HG02981 (cell line): ENCODE results near the gene TK1.
"Not testable (repeated sequence)": the region's sequence is repeated elsewhere in the genome, so short reads cannot be mapped to it uniquely, and the experiment has no call there.

Experiments
- ATAC-seq: cut with Tn5 transposase; IDR thresholded peaks from one replicate; pipeline ENCODE4 v1.9.1; 2021; ENCODE audit warnings: mild to moderate bottlenecking, moderate library complexity; ENCODE audit not compliant: unreplicated experiment

The TK1 gene

DNA sequence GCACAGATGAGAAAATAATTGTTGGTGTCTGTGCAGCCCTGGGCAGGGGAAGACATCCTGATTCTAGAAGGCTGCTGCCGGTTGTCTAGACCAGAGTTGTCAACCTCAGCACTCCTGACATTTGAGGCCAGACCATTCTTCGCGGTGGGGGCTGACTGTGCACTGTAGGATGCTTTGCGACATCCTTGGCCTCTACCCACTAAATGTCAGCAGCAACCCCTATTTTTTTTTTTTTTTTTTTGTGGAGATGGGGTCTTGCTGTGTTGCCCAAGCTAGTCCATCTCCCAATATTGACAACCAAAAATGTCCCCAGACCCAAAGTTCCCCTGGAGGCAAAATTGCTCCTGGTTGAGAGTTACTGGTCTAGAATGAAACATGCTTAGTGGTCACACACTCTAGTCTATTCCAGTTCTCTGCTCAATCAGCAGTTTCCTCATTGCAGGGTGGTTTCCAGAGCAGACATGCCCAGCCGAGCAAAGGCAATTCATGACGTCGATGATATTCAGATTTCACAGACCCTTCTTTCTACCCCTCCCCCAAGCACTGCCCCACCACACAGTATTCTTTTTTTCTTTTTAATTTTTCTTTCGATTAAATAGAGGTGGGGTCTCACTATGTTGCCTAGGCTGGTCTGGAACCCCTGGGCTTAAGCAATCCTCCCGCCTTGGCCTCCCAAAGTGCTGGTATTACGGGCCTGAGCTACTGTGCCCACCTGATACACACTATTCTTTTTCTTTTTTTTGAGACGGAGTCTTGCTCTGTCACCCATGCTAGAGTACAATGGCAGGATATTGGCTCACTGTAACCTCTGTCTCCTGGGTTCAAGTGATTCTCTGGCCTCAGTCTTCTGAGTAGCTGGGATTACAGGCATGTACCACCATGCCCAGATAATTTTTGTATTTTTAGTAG, 31.7 kb downstream of the TK1 start:
- peak; percentile 62 for ATAC-seq

DNA sequence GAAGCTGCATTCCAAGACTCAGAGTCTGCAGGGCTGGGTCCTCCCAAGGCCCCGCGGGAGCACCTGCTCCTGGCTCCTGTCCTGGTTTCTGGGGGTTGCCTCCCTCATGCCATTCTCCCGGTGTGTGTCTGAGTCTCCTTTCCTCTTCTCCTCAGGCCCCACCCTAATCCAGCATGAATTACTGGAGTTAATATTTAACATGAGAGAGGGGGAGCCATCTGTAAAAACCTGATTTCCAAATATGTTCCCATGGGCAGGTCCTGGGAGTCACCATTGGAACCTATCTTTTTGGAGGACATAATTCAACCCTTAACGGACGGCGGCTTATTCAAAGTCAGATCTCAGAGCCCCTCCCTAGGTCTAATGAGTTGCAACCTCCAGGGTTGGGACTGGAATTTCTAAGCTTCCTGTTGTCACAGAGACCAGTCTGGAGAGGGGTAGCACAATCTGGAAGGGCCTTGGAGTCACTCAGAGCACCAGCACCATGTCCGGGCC, 35.3 kb downstream of the TK1 start:
- ATAC-seq = no peak

DNA sequence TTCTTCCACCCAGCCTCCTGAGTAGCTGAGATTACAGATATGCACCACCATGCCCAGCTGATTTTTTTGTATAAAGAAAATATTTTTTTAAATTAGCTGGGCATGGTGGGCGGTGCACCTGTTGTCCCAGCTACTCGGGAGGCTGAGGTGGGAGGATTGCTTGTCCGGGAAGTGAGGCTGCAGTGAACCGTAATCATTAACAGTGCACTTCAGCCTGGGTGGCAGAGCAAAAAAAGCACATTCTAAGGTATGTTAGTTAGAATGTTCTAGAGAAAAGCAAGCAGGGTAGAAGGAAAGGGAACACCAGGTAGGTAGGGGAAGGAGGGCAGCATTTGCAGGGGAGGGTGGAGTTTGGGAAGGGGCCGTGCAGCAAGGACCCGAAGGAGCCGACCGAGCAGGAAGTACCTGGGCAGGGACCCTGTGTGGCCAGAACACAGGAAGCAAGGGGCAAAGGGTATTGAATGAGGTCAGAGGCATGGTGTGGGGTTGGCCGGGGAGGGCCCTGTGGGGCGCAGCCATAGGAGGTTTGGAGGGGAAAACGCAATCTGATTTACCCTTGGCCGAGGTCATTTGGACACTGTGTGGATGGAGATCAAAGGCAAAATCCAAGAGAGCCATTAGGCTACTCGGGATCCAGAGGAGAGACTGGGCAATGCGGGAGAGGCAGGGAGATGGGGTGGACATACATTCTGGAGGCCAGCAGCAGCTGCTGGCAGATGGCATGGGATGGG, 38.4 kb downstream of the TK1 start:
- no peak for ATAC-seq

DNA sequence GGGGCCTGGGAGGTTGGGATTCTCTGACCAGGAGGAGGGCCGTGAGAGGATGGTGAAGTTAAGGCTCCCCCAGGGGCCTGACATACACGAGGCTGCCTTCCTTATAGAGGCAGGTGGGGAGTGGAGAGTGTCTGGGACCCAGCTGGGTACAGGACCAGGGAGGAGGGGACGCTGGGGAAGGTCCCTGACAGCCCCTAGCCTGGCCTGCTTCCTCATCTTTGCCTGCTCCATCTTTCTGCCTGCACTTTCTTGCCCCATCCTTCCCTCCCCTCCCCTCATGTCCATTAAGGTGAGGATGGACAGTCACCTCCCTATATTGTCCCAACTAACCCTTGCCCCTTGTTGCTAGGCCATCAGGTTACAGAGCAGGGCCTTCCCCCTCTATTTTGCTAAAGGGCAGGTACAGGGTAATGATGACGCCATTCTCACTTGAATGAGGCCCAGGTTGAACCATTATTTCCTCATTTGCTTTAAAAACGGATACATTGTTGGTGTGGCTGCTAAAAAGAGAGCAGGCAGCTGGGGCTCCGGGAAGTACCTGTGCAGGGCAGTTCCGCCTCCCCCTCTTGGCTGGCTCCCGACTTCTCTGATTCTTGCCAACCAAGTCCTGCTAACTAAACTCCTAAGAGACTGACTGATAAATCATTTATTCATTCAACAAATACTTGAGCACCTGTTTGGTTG, 39.4 kb downstream of the TK1 start:
- ATAC-seq = peak; percentile 36

DNA sequence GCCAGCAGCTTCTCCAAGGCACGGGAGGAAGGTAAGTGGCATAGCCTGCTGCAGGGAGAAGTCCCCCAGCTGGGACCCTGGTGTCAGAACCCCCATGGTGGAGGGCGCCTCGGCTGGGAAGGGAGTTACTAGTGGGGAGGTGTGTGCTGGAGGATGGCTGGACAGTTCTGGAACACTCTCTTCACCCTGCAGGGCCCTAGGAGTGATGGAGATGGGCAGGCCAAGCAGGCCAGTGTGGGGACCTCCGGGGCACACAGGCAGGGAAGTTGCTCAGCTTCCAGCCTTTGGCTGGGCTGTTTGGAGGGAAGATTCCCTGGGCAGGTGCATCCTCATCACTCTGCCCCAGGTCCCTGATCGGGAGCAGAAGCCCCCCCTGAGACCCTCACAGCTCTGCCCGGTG, 40.0 kb downstream of the TK1 start:
- no peak for ATAC-seq

DNA sequence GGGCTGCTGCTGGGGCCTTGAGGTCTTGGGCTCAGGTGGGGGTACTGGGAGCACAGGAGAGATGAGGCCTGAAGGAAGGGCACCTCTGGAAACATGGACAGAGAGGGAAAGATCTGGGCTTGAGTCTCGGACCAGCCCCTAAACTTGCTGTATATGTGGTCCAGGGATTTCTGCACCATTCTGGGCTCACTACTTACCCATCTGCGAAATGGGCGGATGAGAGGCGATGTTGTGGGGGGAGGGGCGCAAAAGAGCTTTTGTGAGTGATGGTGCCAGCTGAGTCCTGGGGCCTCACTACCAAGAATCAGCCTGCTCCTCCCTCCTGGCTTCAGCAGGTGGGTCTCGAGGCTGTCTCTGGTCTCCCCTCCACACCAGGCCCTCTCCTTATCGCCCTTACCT, 40.4 kb downstream of the TK1 start:
- ATAC-seq = no peak

DNA sequence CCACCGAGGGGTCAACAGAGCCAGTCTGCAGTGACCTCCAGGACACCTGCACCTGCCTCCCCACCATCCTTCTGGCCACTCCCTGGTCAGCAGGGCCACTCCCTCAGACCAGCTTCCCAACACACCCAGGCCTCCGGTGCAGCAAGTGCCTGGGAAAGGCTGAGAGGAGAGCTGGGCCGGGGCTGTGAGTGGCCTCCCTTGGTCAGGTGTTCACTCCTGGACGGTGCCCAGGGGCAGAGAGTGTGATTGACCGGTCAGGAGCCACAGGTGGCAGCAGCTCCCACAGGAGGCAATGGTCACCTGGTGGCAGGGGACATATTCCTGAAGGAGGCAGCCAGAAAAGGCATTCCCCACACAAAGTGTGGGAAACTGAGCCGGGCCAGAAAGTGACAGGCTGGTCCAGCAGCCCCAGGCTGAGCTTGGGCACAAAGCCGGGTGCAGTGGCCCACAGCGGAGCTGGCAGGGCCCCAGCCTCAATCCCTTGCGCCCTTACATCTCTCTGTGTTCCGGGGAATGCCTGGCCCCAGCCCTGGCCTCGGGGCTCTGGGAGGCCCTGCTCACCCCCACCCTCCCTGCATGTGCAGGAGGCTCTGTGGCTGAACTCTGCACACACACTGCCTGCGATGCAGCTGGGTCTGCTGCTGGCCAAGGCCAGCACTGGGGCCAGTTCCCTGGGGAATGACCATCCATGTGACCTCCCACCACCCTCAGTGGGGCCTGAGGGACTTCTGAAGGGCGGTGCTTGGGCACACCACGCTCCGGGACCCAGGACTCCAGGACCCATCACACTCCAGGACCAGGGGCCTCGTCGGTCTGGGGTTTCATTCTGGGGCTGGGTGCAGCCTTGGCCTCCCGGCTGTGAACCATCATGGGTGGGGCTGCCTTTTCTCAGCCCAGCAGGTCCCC, 41.9 kb downstream of the TK1 start:
- no peak for ATAC-seq

DNA sequence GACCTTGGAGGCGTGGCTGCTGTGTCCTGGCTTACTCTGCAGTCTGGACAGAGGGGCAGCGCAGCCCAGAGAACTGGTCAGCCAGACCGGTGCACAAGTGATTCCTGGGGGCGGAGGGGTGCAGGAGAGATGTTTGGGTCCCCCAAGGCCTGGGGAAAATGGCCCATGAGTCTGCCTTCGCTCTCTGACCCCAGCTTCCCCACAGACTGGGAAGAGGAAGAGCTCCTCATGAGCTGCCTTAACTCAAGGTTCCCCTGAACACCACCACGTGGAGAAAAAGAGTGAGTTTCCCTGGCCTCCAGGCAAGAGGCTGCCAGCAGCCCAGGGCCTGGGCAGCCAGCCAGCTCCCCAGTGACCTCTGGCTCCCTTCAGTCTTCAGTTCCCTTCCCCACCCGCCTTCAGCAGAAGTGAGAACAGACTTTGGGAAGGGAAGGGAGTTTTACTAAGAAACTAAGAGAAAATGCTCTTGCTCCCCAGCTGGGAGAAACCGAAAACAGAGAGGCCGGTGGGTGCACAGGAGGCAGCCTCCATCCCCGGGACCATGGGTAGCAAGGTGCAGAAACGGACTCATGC, 42.6 kb downstream of the TK1 start:
- ATAC-seq = no peak

DNA sequence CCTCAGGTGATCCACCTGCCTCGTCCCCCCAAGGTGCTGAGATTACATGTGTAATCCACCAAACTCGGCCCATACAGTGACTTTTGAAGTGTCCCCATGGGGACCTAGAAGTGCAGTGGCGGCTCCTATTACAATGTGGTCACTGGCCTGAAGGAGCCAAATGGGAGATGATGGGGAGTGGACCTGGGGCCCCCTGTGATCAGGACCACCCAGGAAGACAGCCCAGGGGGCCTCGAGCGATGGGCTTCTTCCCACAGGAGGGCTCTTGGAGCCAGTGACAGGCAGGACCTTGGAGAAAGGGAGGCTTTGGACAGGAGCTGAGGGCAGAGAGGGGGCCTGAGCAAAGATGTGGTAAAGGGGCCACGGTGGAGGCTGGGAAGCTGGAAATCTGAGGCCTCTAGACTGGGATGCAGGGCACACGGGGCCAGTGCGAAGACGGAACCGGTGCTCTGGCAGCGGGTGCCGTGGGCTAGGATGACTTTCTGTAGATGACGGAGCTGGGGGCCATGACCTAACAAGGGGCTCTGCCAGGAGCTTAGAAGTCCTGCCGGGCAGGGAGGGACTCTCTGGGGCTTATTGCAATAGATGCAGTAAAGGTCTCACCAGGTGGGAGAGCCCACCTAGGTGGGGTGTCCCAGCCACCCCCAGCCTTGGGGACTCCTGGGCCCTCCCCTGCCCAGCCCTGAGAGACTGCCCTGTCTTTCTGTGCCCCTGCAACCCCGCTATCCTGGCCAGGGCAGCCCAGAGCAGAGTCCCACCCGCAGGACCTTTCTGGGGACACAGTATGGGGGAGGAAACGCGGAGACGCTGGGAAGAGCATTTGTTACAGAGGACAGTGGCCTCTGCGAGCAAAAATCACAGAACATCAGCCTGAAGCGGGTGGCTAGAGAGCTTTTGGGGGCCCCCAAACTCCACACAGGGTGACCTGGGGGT, 43.4 kb downstream of the TK1 start:
- ATAC-seq = no peak

DNA sequence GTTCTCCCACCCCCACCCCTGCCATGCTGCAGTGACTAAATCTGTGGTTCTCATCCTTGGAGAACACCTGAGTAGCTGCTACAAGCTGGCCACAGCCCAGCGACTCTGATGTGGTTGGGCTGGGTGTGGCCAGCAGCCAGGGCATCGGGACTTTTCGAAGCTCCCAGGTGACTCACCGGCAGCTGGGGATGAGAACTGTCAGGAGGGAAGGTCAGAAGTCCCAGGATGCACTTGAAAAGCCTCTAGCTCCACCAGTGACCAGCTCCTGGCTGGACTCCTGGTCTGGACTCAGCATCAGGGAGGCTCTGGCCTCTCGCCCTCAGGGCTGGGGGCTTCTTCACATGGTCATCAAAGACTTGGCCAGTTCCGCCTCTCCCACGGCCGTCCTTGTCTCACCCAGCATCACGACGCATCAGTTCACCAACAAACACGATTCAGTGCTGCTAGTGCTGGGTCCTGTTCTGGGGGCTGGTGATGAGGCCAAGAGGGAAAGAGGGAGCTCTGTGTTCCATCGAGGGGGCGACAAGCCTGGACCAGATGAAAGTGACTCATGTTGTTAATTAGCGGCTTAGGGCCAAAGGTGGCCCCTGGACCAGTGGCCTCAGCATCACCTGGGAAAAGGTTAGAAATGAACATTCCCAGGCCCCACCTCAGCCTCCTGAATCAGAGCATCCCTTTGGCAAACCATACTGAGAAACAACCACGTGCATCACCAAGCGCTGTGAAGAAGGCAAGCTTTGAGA, 44.6 kb downstream of the TK1 start:
- no peak for ATAC-seq

DNA sequence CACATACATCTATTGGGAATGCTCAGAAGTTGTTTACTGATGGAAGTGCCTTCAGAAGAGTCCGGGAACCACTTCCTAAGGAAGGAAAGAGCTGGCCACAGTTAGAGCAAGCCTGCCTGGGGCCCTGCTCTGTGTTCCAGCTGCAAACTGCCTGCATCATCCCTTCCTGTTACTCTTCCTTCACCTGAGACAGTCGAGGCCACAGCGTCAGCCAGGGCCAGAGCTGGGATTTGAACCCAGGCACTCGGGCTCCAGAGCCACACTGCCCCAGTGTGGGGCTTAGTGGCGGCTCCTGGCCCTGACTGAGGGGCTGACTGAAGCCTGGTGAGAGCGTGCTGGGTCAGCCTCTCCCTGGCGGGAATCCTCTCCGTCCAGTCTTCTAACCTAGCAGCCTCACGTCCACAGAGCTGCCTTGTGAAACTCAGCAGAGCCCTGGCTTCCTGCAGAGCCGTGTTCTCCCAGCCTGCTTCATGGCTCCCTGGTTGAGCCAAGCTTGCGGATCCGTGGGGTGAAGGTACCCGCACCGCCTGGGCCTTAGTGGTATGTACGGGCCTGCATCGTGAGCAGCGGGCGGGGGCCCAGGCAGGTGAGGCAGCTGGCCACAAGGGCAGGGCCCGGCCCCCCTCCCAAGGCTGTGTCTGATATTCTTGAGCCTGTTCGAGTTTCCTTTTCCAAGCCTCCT, 45.3 kb downstream of the TK1 start:
- ATAC-seq = no peak

DNA sequence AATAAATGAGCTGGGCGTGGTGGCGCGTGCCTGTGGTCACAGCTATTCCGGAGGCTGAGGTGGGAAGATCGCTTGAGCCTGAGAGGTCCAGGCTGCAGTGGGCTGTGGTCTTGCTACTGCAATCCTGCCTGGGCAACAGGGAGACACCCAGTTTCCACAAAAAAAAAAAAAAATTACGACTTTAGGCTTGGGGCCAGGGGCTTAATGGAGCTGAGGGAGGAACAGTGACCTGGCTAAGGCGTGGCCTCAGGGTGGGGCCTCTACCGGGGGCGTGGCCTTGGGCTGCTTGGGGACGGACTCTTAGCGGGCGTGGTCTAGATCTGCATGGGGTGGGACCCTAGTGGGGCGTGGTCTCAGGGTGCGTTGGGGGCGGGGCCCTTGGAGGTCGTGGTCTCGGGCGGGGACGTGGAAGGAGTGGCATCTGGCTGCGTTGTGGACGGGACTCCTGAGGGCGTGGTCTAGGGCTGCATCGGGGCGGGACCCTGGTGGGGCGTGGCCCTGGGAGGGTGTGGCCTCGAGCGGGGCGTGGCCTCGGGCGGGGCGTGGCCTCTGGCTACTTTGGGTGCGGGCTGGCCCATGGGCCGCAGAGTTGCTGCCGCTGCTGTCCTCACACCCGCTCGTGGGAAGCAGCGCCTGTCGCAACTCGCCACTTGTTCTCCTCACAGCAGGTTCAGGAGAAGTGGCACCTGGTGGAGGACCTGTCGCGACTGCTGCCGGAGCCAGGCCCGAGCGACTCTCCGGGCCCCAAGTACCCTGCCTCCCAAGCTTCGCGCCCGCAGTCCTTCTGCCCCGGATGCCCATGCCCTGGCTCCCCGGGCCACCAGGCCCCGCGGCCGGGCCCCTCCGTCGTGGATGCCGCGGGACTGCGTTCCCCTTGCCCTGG, 46.4 kb downstream of the TK1 start:
- ATAC-seq = peak; percentile 76

DNA sequence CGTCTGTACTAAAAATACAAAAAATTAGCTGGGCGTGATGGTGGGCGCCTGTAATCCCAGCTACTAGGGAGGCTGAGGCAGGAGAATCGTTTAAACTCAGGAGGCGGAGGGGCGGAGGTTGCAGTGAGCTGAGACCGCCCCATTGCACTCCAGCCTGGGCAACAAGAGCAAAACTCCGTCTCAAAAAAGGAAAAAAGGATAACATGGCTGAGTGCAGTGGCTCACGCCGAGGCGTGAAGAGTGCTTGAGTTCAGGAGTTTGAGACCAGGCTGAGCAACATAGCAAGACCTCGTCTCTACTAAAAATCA, 47.0 kb downstream of the TK1 start:
- not testable (repeated sequence) for ATAC-seq

DNA sequence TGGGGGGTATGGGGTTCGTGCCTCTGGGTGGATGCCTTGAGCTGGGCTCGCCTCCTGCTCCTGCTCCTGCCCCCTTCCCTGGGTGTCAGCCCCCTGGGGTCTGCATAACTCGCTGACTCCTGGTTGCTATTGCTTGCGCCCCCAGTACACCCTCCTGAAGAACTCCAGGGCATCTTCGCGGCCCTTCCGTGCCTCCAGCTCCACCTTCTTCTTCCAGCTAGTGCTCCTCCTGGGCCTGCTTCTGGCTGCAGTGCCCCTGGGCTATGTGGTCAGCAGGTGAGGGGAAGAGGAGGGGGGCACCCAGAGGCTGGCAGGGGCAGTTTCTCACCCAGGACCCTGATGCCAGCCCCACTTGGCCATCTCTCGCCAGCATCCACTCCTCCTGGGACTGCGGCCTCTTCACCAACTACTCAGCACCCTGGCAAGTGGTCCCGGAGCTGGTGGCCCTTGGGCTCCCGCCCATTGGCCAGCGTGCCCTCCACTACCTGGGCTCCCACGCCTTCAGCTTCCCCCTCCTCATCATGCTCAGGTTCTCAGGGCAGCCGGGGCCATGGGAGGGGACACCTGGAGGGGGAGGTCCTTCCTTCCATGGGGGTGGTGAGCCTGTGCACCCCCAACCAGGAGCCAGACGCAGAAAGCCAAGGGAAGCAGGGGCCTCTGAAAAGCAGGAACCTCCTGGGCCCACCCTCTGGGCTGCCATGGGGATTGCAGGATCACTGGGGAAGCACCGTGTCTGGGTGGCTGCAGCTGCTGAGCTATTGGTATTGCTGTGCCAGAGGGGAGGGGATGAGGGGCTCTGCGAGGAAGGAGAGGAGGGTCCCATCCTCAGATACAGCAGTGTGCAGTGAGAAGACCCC, 48.4 kb downstream of the TK1 start:
- ATAC-seq = no peak

DNA sequence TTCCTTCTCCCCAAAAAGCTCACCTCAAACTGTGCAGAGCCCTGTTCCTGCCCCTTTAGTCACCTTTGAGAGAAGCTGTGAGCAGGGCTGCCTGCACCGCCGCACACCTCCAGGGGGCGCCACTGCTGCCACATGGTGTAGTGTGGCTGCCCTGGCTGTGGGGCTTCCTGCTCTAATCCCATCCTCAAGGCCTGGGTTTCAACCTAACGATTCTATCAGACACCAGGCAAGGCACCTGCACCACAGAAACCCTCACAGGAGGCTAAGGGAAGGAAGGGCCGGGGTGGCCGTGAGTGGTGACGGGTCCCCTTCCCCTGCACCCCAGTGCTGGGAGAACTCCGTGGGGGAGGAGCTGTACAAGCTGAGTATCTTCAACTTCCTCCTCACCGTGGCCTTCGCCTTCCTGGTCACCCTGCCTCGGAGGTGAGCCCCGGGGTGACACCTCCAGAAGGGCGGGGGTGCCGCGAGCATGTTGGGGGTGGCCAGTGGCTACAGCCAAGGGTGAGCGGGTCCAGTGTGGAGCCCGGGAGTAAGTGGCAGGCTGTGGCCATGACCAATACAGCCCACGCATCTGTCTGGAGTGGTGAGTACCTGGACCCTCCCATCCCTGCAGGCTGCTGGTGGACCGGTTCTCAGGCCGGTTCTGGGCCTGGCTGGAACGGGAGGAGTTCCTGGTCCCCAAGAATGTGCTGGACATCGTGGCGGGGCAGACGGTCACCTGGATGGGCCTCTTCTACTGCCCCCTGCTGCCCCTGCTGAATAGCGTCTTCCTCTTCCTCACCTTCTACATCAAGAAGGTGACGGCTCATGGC, 49.3 kb downstream of the TK1 start:
- ATAC-seq = no peak
